ENCODE data around the gene MTLN. TPM values are rescaled to one million over a fixed set of nuclear protein-coding genes. Genes with fewer than 3 reads are reported as not detected.

The MTLN gene
- total and polyA plus RNA-seq, 2 of the 8 experiments (the other 6 are each of a cell fraction or from before 2014, with no cell fraction given) = 38.6 to 104 TPM

DNA sequence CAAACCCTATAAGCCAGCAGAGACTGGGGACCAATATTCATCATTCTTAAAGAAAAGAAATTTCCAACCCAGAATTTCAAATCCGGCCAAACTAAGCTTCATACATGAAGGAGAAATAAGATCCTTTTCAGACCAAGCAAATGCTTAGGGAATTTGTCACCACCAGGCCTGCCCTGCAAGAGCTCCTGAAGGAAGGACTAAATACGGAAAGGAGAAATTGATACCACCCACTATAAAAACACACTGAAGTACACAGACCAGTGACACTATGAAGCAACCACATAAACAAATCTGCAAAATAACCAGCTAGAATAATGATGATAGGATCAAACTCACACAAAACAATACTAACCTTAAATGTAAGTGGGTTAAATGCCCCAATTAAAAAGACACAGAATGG is 29.9 kb downstream of the MTLN start:
- H3K9ac ChIP-seq (replicated peaks in 1 of 4; ENCODE audit: extremely low read depth in 1 of 4, low read depth in 3 of 4, low read length in 3 of 4) = no peak overlapping the region
- POLR2A ChIA-PET (ENCODE audit: partially characterized antibody) = no interaction called here
- no peak overlapping the region for H4K8ac ChIP-seq (ENCODE audit: extremely low read depth, insufficient read depth, low read length)
- TF ChIP-seq SIRT6 (IDR thresholded peaks at IDR 0.05; ENCODE audit: low read length) (no peak), RFX5 (IDR thresholded peaks at IDR 0.05; ENCODE audit: borderline replicate concordance, low read depth, low read length) (no peak), CTBP2 (IDR thresholded peaks at IDR 0.05; ENCODE audit: borderline replicate concordance, insufficient read depth, insufficient read length, low read length) (no peak), CEBPB (IDR thresholded peaks at IDR 0.05; ENCODE audit: low read depth, low read length) (no peak)
- DNase-seq (ENCODE audit: low read depth in 1 of 2, low spot score in 2 of 2) = no peak
- H2BK12ac ChIP-seq (ENCODE audit: low read depth, low read length) = no peak overlapping the region
- H3K4me3 ChIP-seq (ENCODE audit: extremely low read depth in 1 of 4, insufficient read depth in 2 of 4, low read depth in 3 of 4, low read length in 4 of 4) = no peak overlapping the region
- H4K91ac ChIP-seq (replicated peaks; ENCODE audit: insufficient read length, low read length) = no peak overlapping the region
- H3K79me1 ChIP-seq (ENCODE audit: low read depth, low read length) = no peaks in the 10 kb centered on the region
- no peak overlapping the region for H2AK5ac ChIP-seq (ENCODE audit: low read depth, low read length)
- H2AFZ ChIP-seq (ENCODE audit: low read length) = no peak overlapping the region
- H3K79me2 ChIP-seq (ENCODE audit: control insufficient read depth in 1 of 2, insufficient read depth in 2 of 2, low read length in 2 of 2) = no peaks in the 10 kb centered on the region
- H2BK5ac ChIP-seq (ENCODE audit: low read depth, low read length) = no peak overlapping the region
- no peak overlapping the region for H2BK15ac ChIP-seq (ENCODE audit: low read length)
- no peaks in the 10 kb centered on the region for H4K20me1 ChIP-seq (replicated peaks in 1 of 2; ENCODE audit: control insufficient read depth in 1 of 2, insufficient read depth in 2 of 2, low read length in 2 of 2)
- no peaks in the 10 kb centered on the region for H3K36me3 ChIP-seq (ENCODE audit: control insufficient read depth in 2 of 4, insufficient read depth in 4 of 4, low read length in 3 of 4)
- H4K5ac ChIP-seq (ENCODE audit: insufficient read length, low read depth, low read length) = no peak overlapping the region
- no peaks in the 10 kb centered on the region for H3K27me3 ChIP-seq (replicated peaks in 1 of 4; ENCODE audit: control insufficient read depth in 3 of 4, extremely low read depth in 1 of 4, insufficient read depth in 3 of 4, low read length in 3 of 4)
- H2BK20ac ChIP-seq (ENCODE audit: low read length) = no peak overlapping the region
- no peak overlapping the region for H3K23ac ChIP-seq (ENCODE audit: insufficient read length)
- H3K14ac ChIP-seq (ENCODE audit: insufficient read length) = no peak overlapping the region
- peaks cover 19 to 29% of the 10 kb centered on the region in 2 experiments for H3K9me3 ChIP-seq (ENCODE audit: insufficient read depth in 2 of 2, low read depth in 1 of 2, low read length in 1 of 2)
- no peak for FAIRE-seq
- no peak overlapping the region for H3K56ac ChIP-seq (replicated peaks; ENCODE audit: insufficient read length, low read depth, low read length)
- H2BK120ac ChIP-seq (replicated peaks; ENCODE audit: low read depth, low read length) = no peak overlapping the region
- H3K18ac ChIP-seq (ENCODE audit: extremely low read depth, low read length) = no peak overlapping the region
- H3K4me2 ChIP-seq (ENCODE audit: insufficient read depth in 1 of 2, low read depth in 2 of 2, low read length in 2 of 2) = no peak overlapping the region
- CTCF ChIA-PET (ENCODE audit: partially characterized antibody) = interaction anchor here (1.3 kb wide), 2 partner anchors 25 to 66 kb away, joined by 3 to 4 read pairs; partner anchors contain the start of gene MALL
- no peak overlapping the region for H3K27ac ChIP-seq (ENCODE audit: low read depth, low read length)
- 94% methylated on average over 2 of the region's 2 CpGs; no CpG with 5 or more reads in 1 of the 2 experiments for WGBS, 2 experiments (ENCODE audit: extremely low coverage in 1 of 2, insufficient coverage in 1 of 2, insufficient read length in 1 of 2, insufficient replicate concordance in 2 of 2, low coverage in 1 of 2, low lambda C conversion rate in 2 of 2, missing lambda C conversion rate in 1 of 2)
- H3K23me2 ChIP-seq (ENCODE audit: low read depth, low read length) = no peaks in the 10 kb centered on the region
- no peak overlapping the region for H3K4ac ChIP-seq (replicated peaks; ENCODE audit: insufficient read length, low read depth, low read length)
- no peaks in the 10 kb centered on the region for H3K4me1 ChIP-seq (replicated peaks in 1 of 4; ENCODE audit: control insufficient read depth in 3 of 4, insufficient read depth in 4 of 4, low read length in 3 of 4)

Data from H1 (cell line).